AML-193 (cell line): ENCODE measurements around the gene MICU1.
"Not testable (repeated sequence)": the region's sequence is repeated elsewhere in the genome, so short reads cannot be mapped to it uniquely, and the experiment has no call there.

ENCODE experiments used
- DNase-seq, 2 experiments: peaks; one replicate each; lab custom pipeline; 2025; lab: John Stamatoyannopoulos, UW

MICU1 gene

GRCh38 chr10:72561745-72562166 is 64.1 kb downstream of the MICU1 start:
- no peak for DNase-seq

GRCh38 chr10:72557362-72557761 is 68.5 kb downstream of the MICU1 start:
- DNase-seq, result no peak

- peak; percentile 83 to 88 for DNase-seq
These were observed 73.0 kb downstream of the MICU1 start for GRCh38 chr10:72552857-72553256.

GRCh38 chr10:72550239-72550638 is 75.6 kb downstream of the MICU1 start:
- no peak for DNase-seq

- DNase-seq, result no peak
These were observed 80.3 kb downstream of the MICU1 start for GRCh38 chr10:72545546-72545945.

GRCh38 chr10:72543855-72544254 is 82.0 kb downstream of the MICU1 start:
- DNase-seq, result not testable (repeated sequence)

GRCh38 chr10:72542396-72542815 is 83.5 kb downstream of the MICU1 start:
- DNase-seq, result no peak

- no peak for DNase-seq
These were observed 84.5 kb downstream of the MICU1 start for GRCh38 chr10:72541337-72541736.

- no peak for DNase-seq
These were observed 85.6 kb downstream of the MICU1 start for GRCh38 chr10:72540193-72540807.

GRCh38 chr10:72539137-72539536 is 86.7 kb downstream of the MICU1 start:
- DNase-seq, result no peak

- DNase-seq, result no peak
These were observed 100.2 kb downstream of the MICU1 start for GRCh38 chr10:72525689-72526088.

- DNase-seq, result no peak
These were observed 100.6 kb downstream of the MICU1 start for GRCh38 chr10:72525277-72525676.

GRCh38 chr10:72524489-72524888 is 101.4 kb downstream of the MICU1 start:
- no peak for DNase-seq

GRCh38 chr10:72523932-72524396 is 101.9 kb downstream of the MICU1 start:
- DNase-seq, result no peak

GRCh38 chr10:72523062-72523461 is 102.8 kb downstream of the MICU1 start:
- DNase-seq, result no peak

GRCh38 chr10:72517244-72517643 is 108.6 kb downstream of the MICU1 start:
- no peak for DNase-seq

- no peak for DNase-seq
These were observed 110.4 kb downstream of the MICU1 start for GRCh38 chr10:72515455-72515854.

- DNase-seq, result no peak
These were observed 112.0 kb downstream of the MICU1 start for GRCh38 chr10:72513910-72514309.

- peak; percentile 95 to 97 for DNase-seq
These were observed 114.4 kb downstream of the MICU1 start for GRCh38 chr10:72511459-72511858.

- peak; percentile 87 to 92 for DNase-seq
These were observed 115.9 kb downstream of the MICU1 start for GRCh38 chr10:72509941-72510340.

- peak; percentile 69 to 72 for DNase-seq
These were observed 116.6 kb downstream of the MICU1 start for GRCh38 chr10:72509206-72509799.

- DNase-seq, result no peak
These were observed 117.8 kb downstream of the MICU1 start for GRCh38 chr10:72508033-72508432.

- no peak for DNase-seq
These were observed 119.4 kb downstream of the MICU1 start for GRCh38 chr10:72506474-72506873.

GRCh38 chr10:72505435-72505834 is 120.4 kb downstream of the MICU1 start:
- DNase-seq, result no peak
